Endothelial cell of umbilical vein (primary cell): Measurements from ENCODE around the gene KAT6B. TPM values are rescaled to one million over a fixed set of nuclear protein-coding genes. Genes with fewer than 3 reads are reported as not detected.
A peak's percentile ranks its signal among the peaks of the same experiment; 100 is the strongest.

Experiments used
- BruUV-seq: library from RNA; stranded (reverse); fragments of 400-500 nt; replicated peaks from 2 replicates; lab custom pipeline; 2021; lab: Mats Ljungman, UMichigan
- CTCF ChIA-PET: fragments of 300-600, 350-600 bp; sonication (Branson Sonifier 250); formaldehyde crosslinking; loops from one replicate; lab custom pipeline; 2021; ENCODE audit warnings: antibody characterized with exemption, inconsistent platforms; lab: Charles Lee
- POLR2A ChIA-PET: fragments of 300-600, 350-600 bp; sonication (Branson Sonifier 250); formaldehyde crosslinking; loops from one replicate; lab custom pipeline; 2021; ENCODE audit warnings: antibody characterized with exemption, inconsistent platforms; lab: Charles Lee
- DNase-seq: peaks from one replicate; pipeline ENCODE4 v3.0.0-alpha.2; 2011; ENCODE audit warnings: low read depth, low spot score
- FAIRE-seq: peaks from 2 replicates; lab custom pipeline; 2011; peaks lifted over from hg19 to GRCh38; lab: Jason Lieb, UNC
- H2AFZ ChIP-seq: 2 replicates; pipeline ENCODE4 v1.6.0; 2012; ENCODE audit warnings: low read depth, low read length, control low read depth, inconsistent platforms
- H3K27ac ChIP-seq: 2 replicates; pipeline ENCODE4 v1.5.1; 2011; ENCODE audit warnings: low read depth, mild to moderate bottlenecking, control low read depth, low read length, moderate library complexity; ENCODE audit not compliant: insufficient read depth
- H3K27me3 ChIP-seq, 2 experiments: 2 replicates each; pipeline versions ENCODE4 v1.6.0 to v1.6.1; 2011; ENCODE audit warnings: low read length in 2 of 2, mixed read lengths in 1 of 2; ENCODE audit not compliant: control insufficient read depth in 2 of 2, insufficient read depth in 2 of 2
- H3K36me3 ChIP-seq, 2 experiments: 2 replicates in 1 of 2; 3 replicates in 1 of 2; pipeline ENCODE4 v1.5.1; 2011; ENCODE audit warnings: low read length in 2 of 2, mild to moderate bottlenecking in 1 of 2, moderate library complexity in 1 of 2; ENCODE audit not compliant: control insufficient read depth in 2 of 2, insufficient read depth in 2 of 2; ENCODE audit errors: extremely low read depth in 1 of 2
- H3K4me1 ChIP-seq: 3 replicates; pipeline ENCODE4 v1.5.1; 2011; ENCODE audit warnings: mild to moderate bottlenecking, low read length; ENCODE audit not compliant: control insufficient read depth, insufficient read depth; ENCODE audit errors: extremely low read depth
- H3K4me2 ChIP-seq: 2 replicates; pipeline ENCODE4 v1.6.1; 2011; ENCODE audit warnings: low read length, control low read depth, mixed read lengths; ENCODE audit not compliant: insufficient read depth
- H3K4me3 ChIP-seq, 3 experiments: fragments of 200-600 bp in 1 of 3; sonication (generic), shearing (Covaris generic) in 1 of 3; replicated peaks in 1 of 3; 2 replicates each; pipeline ENCODE4 v1.5.1; 2011 to 2016; ENCODE audit warnings: control low read depth in 3 of 3, low read length in 3 of 3, mild to moderate bottlenecking in 2 of 3, inconsistent platforms in 1 of 3, low read depth in 1 of 3, moderate library complexity in 1 of 3; ENCODE audit not compliant: insufficient read depth in 1 of 3
- H3K79me2 ChIP-seq: 2 replicates; pipeline ENCODE4 v1.6.0; 2012; ENCODE audit warnings: low read length, inconsistent platforms; ENCODE audit not compliant: control insufficient read depth, insufficient read depth
- H3K9ac ChIP-seq: replicated peaks from 2 replicates; pipeline ENCODE3; 2011; ENCODE audit warnings: low read length, control low read depth; ENCODE audit not compliant: insufficient read depth; ENCODE audit errors: extremely low read depth
- H3K9me1 ChIP-seq: replicated peaks from 3 replicates; pipeline ENCODE4 v1.6.0; 2011; ENCODE audit warnings: mild to moderate bottlenecking, low read length; ENCODE audit not compliant: control insufficient read depth, insufficient read depth; ENCODE audit errors: extremely low read depth
- H3K9me3 ChIP-seq: replicated peaks from 2 replicates; pipeline ENCODE4 v1.5.1; 2012; ENCODE audit warnings: low read length, inconsistent platforms; ENCODE audit not compliant: control insufficient read depth, insufficient read depth
- H4K20me1 ChIP-seq: replicated peaks from 2 replicates; pipeline ENCODE3; 2011; ENCODE audit warnings: mild to moderate bottlenecking, low read length; ENCODE audit not compliant: control insufficient read depth, insufficient read depth; ENCODE audit errors: extremely low read depth
- EZH2 ChIP-seq: IDR thresholded peaks from 2 replicates; pipeline ENCODE4 v1.6.1; 2012; ENCODE audit warnings: borderline replicate concordance, low read depth, mild to moderate bottlenecking, moderate library complexity, low read length, inconsistent platforms; ENCODE audit not compliant: severe bottlenecking
- FOS ChIP-seq: IDR thresholded peaks from 2 replicates; pipeline ENCODE4 v1.6.1; 2011; ENCODE audit warnings: mild to moderate bottlenecking, low read length, moderate library complexity, borderline replicate concordance; ENCODE audit not compliant: insufficient read depth
- GATA2 ChIP-seq: IDR thresholded peaks from 2 replicates; pipeline ENCODE4 v1.7.0; 2011; ENCODE audit warnings: low read depth, mild to moderate bottlenecking, moderate library complexity, mixed read lengths, low read length; ENCODE audit not compliant: insufficient read length, insufficient read depth
- JUN ChIP-seq: IDR thresholded peaks from 2 replicates; pipeline ENCODE4 v1.6.1; 2011; ENCODE audit warnings: borderline replicate concordance, low read depth; ENCODE audit not compliant: insufficient read length, insufficient read depth
- MYC ChIP-seq: IDR thresholded peaks from one replicate; pipeline ENCODE4 v1.6.1; 2011; ENCODE audit warnings: mild to moderate bottlenecking, low read depth, low read length
- POLR2A ChIP-seq: IDR thresholded peaks from 2 replicates; pipeline ENCODE4 v1.6.1; 2012; ENCODE audit warnings: low read depth, mild to moderate bottlenecking, control low read depth, low read length
- POLR2AphosphoS5 ChIP-seq: IDR thresholded peaks from 2 replicates; pipeline ENCODE4 v1.6.1; 2012; ENCODE audit warnings: low read depth, mild to moderate bottlenecking, control low read depth, low read length, moderate library complexity; ENCODE audit not compliant: insufficient read depth
- dilution Hi-C: fragments of 300-500 bp; cut with MboI; formaldehyde crosslinking; loops from one replicate; pipeline ENCODE4 v1.15.0; 2019; ENCODE audit warnings: low sequenced_read_pairs; ENCODE audit not compliant: extremely low pct_ligation_motif_present
- intact Hi-C: fragments of 100-400 bp; cut with micrococcal nuclease; formaldehyde crosslinking; loops from one replicate; pipeline ENCODE4 v1.10.0; 2022
- polyA plus RNA-seq, 4 experiments: library from polyadenylated mRNA; depleted of rRNA in 3 of 4; stranded (reverse) in 3 of 4; unstranded in 1 of 4; fragments of >200 nt; gene quantifications; 2 replicates each; pipeline versions ENCODE4 v1.2.1 to v1.2.3, GENCODE V29; 2011 to 2012; ENCODE audit warnings: missing spikeins in 1 of 4
- total RNA-seq: library from RNA; stranded (reverse); gene quantifications from 2 replicates; pipeline ENCODE4 v1.2.3, GENCODE V29; 2021
- TF ChIP-seq, protein P1 (sequence below): IDR thresholded peaks from 2 replicates; pipeline ENCODE4 v1.6.1; 2011; ENCODE audit not compliant: insufficient read depth, insufficient read length
- TF ChIP-seq, protein P2 (sequence below), 2 donors: IDR thresholded peaks; 1 replicate in 1 of 2; 2 replicates in 1 of 2; pipeline ENCODE4 v1.5.1; 2011; ENCODE audit warnings: low read length in 2 of 2, mild to moderate bottlenecking in 2 of 2, moderate library complexity in 2 of 2, control low read depth in 1 of 2, inconsistent platforms in 1 of 2, low read depth in 1 of 2; ENCODE audit not compliant: insufficient read depth in 1 of 2; ENCODE audit errors: extremely low read depth in 1 of 2

Gene KAT6B
- total and polyA plus RNA-seq, 2 donors (not counting 3 experiments of a cell fraction or from before 2014, with no cell fraction given) = 4.5 to 17.0 TPM

DNA sequence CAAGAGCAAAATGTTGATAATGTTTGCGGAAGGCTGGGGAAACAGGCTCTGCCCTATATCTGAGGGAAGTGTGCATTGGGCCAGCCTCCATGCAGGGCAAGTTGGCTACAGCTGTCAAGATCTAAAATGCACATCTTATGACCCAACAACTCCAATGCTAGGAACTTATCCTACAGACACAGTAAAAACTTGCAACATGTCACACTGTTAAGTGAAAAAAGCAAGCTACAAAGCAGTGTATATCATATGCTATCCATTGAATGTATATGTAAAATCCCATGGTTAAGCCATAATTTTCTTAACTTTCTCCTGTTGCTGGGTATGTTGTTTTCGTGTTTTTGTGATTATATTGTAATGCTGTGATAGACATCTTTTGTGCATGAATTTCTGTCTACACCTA, 16.3 kb upstream of the KAT6B start:
- CTCF ChIA-PET = no interaction called here
- Histone ChIP-seq H3K4me3 (no peak overlapping the region), H3K27me3 (no peaks in the 10 kb centered on the region), H3K4me1 (no peaks in the 10 kb centered on the region), H3K4me2 (no peak overlapping the region), H3K36me3 (no peaks in the 10 kb centered on the region), H3K27ac (no peak overlapping the region), H3K79me2 (no peaks in the 10 kb centered on the region), H3K9me3 (no peaks in the 10 kb centered on the region), H3K9ac (no peak overlapping the region), H2AFZ (no peak overlapping the region), H3K9me1 (no peaks in the 10 kb centered on the region), H4K20me1 (no peaks in the 10 kb centered on the region)
- TF ChIP-seq FOS (no peak), EZH2 (no peak), MYC (no peak)
- dilution Hi-C loops = no loop called here
- BruUV-seq = no TSS peak
- DNase-seq (no peak), FAIRE-seq (no peak)
- intact Hi-C loops = no loop called here
- POLR2A ChIA-PET = no interaction called here

DNA sequence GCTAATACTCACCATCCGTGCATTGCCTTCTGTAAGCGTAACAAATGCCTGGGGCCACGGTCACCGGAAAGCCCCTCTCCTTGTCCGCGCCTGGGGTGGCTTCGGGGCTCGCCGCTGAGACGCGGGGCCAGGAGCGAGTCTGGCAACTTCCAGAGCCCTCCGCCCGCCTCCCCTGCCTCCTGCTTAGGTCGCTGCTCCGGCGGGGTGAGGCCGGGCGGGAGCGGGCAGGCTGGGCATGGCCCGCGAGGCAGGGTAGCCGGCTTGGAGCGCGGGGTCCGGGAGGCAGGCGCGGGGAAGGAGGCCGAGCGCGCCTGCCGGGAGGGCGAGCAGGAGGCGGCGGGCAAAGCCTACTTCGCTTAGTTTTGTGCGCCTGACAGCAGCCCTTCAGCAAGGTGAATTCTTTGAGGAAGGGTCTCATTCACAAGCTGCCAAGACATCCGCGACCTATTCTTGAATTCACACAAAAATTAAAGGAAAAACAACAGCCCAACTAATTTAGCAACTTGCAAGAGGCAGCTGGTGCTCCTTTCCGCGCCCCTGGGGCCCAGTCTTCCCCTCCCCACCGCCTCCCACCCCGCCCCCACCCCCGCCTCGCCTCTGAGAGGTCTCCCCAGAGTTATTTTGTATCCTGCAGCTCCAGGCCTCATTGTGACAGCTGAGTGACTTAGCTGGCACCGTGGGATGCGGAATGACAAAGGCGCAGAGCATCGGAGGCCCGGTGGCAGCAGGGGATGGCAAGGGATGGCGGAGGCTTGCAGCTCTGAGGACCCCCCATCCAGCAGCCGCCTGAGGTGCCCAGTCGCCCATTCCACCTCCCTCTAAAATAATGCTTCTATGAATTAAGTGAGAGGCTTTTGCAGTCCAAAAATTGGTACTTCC, 12.8 kb upstream of the KAT6B start:
- no peak for DNase-seq
- Histone ChIP-seq H3K4me2 (peak overlapping the region; percentile 44), H3K9me3 (peaks cover 4% of the 10 kb centered on the region), H3K9ac (no peak overlapping the region), H3K4me1 (no peaks in the 10 kb centered on the region), H3K9me1 (no peaks in the 10 kb centered on the region), H2AFZ (peak overlapping the region; percentile 83), H4K20me1 (no peaks in the 10 kb centered on the region), H3K4me3 (peak overlapping the region in 1 of 3 experiments; percentile 1), H3K36me3 (no peaks in the 10 kb centered on the region), H3K27ac (no peak overlapping the region), H3K79me2 (no peaks in the 10 kb centered on the region), H3K27me3 (no peaks in the 10 kb centered on the region)
- intact Hi-C loops = no loop called here
- TF ChIP-seq MYC = no peak
- TF ChIP-seq, protein P1, sequence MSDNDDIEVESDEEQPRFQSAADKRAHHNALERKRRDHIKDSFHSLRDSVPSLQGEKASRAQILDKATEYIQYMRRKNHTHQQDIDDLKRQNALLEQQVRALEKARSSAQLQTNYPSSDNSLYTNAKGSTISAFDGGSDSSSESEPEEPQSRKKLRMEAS = no peak
- no peak for TF ChIP-seq GATA2
- TF ChIP-seq POLR2AphosphoS5 = no peak
- no peak for TF ChIP-seq EZH2
- TF ChIP-seq FOS = no peak
- no peak for TF ChIP-seq POLR2A
- TF ChIP-seq, protein P2, sequence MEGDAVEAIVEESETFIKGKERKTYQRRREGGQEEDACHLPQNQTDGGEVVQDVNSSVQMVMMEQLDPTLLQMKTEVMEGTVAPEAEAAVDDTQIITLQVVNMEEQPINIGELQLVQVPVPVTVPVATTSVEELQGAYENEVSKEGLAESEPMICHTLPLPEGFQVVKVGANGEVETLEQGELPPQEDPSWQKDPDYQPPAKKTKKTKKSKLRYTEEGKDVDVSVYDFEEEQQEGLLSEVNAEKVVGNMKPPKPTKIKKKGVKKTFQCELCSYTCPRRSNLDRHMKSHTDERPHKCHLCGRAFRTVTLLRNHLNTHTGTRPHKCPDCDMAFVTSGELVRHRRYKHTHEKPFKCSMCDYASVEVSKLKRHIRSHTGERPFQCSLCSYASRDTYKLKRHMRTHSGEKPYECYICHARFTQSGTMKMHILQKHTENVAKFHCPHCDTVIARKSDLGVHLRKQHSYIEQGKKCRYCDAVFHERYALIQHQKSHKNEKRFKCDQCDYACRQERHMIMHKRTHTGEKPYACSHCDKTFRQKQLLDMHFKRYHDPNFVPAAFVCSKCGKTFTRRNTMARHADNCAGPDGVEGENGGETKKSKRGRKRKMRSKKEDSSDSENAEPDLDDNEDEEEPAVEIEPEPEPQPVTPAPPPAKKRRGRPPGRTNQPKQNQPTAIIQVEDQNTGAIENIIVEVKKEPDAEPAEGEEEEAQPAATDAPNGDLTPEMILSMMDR (IDR thresholded peaks at IDR 0.05; ENCODE audit: extremely low read depth in 1 of 2, insufficient read depth in 1 of 2, low read depth in 1 of 2, low read length in 2 of 2) = no peak
- TF ChIP-seq JUN = no peak
- BruUV-seq = no TSS peak
- CTCF ChIA-PET = interaction anchor here (0.8 to 1.2 kb wide), 2 partner anchors 53 to 569 kb away, joined by 3 read pairs; no protein-coding TSS in a partner anchor
- dilution Hi-C loops = no loop called here
- POLR2A ChIA-PET = interaction anchor here (0.6 kb wide), 1 partner anchor 103 kb away, joined by 5 read pairs; no protein-coding TSS in a partner anchor
- FAIRE-seq = no peak
